K562 (cell line): Measurements from ENCODE around the gene MAPK4. TPM values are rescaled to one million over a fixed set of nuclear protein-coding genes. Genes with fewer than 3 reads are reported as not detected.

Experiments used
- polyA plus RNA-seq, 8 experiments: library from polyadenylated mRNA; depleted of rRNA in 4 of 8; stranded (reverse) in 5 of 8; unstranded in 3 of 8; fragments of >200 nt; fragmentation: Nextera tagmentation in 2 of 8; fragmentation: Illumina TruSeq in 1 of 8; extraction: Ambion mirVana in 2 of 8; extraction: Trizol in 1 of 8; gene quantifications; 2 replicates each; pipeline versions ENCODE4 v1.2.1 to v1.2.3, GENCODE V29; 2011 to 2014; ENCODE audit warnings: inconsistent platforms in 1 of 8, missing spikeins in 1 of 8
- total RNA-seq, 7 experiments: library from RNA; depleted of rRNA in 6 of 7; stranded (reverse); fragments of >200 nt in 6 of 7; fragmentation: Illumina TruSeq in 2 of 7; extraction: Trizol in 2 of 7; gene quantifications; 2 replicates each; pipeline versions ENCODE4 v1.2.1 to v1.2.3, GENCODE V29; 2011 to 2021; ENCODE audit warnings: low replicate concordance in 1 of 7
- TF ChIP-seq, protein P1 (sequence below): fragments of 450-650 bp; IDR thresholded peaks from 2 replicates; pipeline ENCODE4 v1.6.1; 2016; ENCODE audit warnings: low read depth

MAPK4 gene
- total and polyA plus RNA-seq, 9 of the 15 experiments (the other 6 are each of a cell fraction or from before 2014, with no cell fraction given) = not detected

DNA sequence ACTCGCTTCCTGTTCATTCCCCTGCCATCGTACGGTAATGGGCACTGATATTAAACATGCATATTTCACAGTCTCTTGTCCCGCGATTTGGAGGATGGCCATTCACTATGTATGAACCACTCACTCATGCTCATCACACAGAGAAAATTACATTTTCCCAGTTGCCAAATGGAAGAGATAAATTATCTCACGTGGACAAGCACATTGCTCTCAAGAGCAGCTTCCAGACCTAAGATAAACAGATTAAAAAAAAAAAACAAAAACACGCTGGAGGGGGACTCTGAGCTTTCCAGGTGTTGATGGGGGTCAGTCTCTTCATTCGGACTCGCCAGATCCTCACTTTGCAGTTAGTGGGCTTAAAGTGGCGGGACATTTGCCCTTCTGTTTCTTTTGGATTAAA lies 1.7 kb upstream of the MAPK4 start (continued):
- TF ChIP-seq, protein P1, sequence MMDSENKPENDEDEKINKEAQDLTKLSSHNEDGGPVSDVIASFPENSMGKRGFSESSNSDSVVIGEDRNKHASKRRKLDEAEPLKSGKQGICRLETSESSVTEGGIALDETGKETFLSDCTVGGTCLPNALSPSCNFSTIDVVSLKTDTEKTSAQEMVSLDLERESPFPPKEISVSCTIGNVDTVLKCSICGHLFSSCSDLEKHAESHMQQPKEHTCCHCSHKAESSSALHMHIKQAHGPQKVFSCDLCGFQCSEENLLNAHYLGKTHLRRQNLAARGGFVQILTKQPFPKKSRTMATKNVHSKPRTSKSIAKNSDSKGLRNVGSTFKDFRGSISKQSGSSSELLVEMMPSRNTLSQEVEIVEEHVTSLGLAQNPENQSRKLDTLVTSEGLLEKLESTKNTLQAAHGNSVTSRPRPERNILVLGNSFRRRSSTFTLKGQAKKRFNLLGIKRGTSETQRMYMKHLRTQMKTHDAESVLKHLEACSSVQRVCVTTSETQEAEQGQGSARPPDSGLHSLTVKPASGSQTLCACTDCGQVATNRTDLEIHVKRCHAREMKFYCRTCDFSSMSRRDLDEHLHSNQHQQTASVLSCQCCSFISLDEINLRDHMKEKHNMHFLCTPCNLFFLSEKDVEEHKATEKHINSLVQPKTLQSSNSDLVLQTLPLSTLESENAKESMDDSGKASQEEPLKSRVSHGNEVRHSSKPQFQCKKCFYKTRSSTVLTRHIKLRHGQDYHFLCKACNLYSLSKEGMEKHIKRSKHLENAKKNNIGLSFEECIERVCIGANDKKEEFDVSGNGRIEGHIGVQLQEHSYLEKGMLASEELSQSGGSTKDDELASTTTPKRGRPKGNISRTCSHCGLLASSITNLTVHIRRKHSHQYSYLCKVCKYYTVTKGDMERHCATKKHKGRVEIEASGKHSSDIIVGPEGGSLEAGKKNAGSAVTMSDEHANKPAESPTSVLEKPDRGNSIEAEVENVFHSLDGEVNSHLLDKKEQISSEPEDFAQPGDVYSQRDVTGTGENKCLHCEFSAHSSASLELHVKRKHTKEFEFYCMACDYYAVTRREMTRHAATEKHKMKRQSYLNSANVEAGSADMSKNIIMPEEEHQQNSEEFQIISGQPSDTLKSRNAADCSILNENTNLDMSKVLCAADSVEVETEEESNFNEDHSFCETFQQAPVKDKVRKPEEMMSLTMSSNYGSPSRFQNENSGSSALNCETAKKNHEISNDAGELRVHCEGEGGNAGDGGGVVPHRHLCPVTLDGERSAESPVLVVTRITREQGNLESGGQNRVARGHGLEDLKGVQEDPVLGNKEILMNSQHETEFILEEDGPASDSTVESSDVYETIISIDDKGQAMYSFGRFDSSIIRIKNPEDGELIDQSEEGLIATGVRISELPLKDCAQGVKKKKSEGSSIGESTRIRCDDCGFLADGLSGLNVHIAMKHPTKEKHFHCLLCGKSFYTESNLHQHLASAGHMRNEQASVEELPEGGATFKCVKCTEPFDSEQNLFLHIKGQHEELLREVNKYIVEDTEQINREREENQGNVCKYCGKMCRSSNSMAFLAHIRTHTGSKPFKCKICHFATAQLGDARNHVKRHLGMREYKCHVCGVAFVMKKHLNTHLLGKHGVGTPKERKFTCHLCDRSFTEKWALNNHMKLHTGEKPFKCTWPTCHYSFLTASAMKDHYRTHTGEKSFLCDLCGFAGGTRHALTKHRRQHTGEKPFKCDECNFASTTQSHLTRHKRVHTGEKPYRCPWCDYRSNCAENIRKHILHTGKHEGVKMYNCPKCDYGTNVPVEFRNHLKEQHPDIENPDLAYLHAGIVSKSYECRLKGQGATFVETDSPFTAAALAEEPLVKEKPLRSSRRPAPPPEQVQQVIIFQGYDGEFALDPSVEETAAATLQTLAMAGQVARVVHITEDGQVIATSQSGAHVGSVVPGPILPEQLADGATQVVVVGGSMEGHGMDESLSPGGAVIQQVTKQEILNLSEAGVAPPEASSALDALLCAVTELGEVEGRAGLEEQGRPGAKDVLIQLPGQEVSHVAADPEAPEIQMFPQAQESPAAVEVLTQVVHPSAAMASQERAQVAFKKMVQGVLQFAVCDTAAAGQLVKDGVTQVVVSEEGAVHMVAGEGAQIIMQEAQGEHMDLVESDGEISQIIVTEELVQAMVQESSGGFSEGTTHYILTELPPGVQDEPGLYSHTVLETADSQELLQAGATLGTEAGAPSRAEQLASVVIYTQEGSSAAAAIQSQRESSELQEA = no peak
